Hematopoietic multipotent progenitor cell treated with erythropoietin and hydrocortisone succinate and interleukin-3 and kit ligand, for 6 days (in vitro differentiated cells): Measurements from ENCODE around the gene TBC1D5.
"Not testable (repeated sequence)": the region's sequence is repeated elsewhere in the genome, so short reads cannot be mapped to it uniquely, and the experiment has no call there.

Source experiments
- DNase-seq: peaks from one replicate; pipeline ENCODE4 v3.0.0-alpha.2; 2015

Gene TBC1D5, protein sequence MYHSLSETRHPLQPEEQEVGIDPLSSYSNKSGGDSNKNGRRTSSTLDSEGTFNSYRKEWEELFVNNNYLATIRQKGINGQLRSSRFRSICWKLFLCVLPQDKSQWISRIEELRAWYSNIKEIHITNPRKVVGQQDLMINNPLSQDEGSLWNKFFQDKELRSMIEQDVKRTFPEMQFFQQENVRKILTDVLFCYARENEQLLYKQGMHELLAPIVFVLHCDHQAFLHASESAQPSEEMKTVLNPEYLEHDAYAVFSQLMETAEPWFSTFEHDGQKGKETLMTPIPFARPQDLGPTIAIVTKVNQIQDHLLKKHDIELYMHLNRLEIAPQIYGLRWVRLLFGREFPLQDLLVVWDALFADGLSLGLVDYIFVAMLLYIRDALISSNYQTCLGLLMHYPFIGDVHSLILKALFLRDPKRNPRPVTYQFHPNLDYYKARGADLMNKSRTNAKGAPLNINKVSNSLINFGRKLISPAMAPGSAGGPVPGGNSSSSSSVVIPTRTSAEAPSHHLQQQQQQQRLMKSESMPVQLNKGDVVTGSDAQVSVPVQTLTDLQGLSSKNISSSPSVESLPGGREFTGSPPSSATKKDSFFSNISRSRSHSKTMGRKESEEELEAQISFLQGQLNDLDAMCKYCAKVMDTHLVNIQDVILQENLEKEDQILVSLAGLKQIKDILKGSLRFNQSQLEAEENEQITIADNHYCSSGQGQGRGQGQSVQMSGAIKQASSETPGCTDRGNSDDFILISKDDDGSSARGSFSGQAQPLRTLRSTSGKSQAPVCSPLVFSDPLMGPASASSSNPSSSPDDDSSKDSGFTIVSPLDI

DNA sequence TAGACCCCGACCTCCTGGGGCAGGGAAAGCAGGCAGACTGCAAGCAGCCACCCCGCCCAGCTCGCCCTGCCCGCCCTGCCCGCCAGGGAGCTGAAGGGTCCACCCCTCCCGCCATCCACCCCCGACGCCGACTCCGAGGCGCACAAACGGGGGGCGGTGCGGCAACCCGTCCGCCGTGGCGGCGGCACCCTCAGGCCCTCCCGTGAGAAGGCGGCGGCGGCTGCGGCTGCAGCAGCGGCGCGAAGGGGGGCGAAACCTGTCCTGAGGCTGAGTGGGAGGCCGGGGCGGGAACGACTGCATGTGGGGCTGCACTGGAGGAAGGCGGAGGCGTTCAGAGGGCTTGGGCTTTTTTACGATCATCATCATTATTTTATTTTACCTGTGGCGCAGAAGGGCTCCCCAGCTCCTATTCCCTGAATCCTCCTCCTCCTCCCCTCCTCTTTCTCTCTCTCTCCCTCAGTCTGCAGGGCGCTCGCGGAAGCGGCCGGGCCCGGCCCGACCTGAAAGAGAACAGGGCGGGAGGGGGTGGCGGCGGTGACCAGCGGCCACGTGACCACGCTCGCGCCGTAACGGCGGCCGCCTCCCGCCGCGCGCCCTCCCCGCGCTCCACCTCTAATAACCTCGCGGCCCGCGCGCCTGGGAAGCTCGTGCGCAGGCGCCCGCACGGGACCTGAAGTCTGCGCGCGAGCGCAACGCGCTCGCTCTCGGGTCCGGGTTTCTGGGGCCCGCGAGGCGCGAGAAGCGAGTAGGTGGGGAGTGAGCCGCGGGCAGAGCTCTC, at the start of gene TBC1D5:
TBC1D5 (minus strand) TSS at position 530 of the 778 bp plus-strand sequence. CDS start 234,061 bp downstream, outside the sequence.
- DNase-seq, result peak; percentile 98

GRCh38 chr3:17783426-17783825, 41.0 kb upstream of the TBC1D5 start:
- no peak for DNase-seq

GRCh38 chr3:17782751-17783150, 40.3 kb upstream of the TBC1D5 start:
- DNase-seq, result no peak

GRCh38 chr3:17780369-17780768, 37.9 kb upstream of the TBC1D5 start:
- not testable (repeated sequence) for DNase-seq

- peak; percentile 69 for DNase-seq
Observed at GRCh38 chr3:17779304-17780250, 37.1 kb upstream of the TBC1D5 start.

GRCh38 chr3:17777326-17777725, 34.9 kb upstream of the TBC1D5 start:
- DNase-seq, result peak; percentile 41

- DNase-seq, result no peak
Observed at GRCh38 chr3:17775073-17775472, 32.6 kb upstream of the TBC1D5 start.

DNA sequence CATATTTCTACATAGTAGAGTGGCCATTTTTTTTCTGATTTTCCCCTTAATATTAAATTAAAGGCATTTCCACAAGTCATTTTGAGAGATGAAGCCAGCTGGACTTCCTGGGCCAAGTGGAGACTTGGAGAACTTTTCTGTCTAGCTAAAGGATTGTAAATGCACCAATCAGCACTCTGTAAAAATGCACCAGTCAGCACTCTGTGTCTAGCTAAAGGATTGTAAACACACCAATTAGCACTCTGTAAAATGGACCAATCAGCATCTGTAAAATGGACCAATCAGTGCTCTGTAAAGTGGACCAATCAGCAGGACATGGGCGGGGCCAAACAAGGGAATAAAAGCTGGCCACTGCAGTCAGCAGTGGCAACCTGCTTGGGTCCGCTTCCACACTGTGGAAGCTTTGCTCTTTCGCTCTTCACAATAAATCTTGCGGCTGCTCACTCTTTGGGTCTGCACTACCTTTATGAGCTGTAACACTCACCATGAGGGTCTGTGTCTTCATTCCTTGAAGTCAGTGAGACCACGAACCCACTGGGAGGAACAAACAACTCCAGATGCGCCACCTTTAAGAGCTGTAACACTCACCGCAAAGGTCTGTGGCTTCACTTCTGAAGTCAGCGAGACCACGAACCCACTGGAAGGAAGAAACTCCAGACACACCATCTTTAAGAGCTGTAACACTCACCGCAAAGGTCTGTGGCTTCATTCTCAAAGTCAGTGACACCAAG, 31.9 kb upstream of the TBC1D5 start:
- DNase-seq, result peak; percentile 14

DNA sequence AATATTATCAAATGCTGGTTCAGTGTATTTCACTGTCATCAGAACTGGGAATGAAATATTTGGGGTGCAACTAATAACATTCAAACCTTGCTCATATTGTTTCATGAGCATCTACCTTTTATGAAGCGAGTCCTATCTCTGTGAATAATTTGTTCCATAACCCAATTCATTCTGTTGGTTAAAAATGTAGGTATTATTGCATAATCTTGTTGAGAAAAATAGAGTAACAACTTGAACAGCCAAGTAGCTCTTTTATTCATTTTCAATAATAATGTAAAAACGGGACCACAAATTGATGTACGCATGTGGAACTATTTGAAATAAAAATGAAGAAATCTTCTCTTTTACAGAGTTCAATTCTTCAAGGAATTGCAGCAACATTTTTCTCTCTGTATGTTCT, 30.1 kb upstream of the TBC1D5 start:
- no peak for DNase-seq

GRCh38 chr3:17771177-17772017, 29.0 kb upstream of the TBC1D5 start:
- peak; percentile 86 for DNase-seq

DNA sequence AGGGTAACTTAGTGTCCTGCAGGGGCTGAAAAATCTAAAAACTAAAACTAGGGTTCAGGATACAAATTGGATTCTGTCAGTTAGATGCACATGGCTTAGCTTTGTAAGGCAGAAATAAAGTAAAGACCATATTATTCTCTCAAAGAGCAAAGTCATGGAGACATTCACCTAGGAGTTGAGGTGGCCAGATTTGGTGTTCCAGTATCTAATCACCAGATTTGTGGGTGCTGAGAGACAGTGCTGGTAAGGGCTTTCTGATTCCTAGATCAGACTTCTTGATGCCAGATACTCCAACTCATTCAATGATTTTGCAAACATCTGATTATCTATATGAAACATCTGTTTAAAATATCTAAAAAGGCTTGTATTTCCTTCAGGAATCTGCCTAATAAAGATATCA, 28.3 kb upstream of the TBC1D5 start:
- DNase-seq, result peak; percentile 18

GRCh38 chr3:17765819-17766472, 23.5 kb upstream of the TBC1D5 start:
- DNase-seq, result no peak

- DNase-seq, result no peak
Observed at GRCh38 chr3:17761563-17761962, 19.1 kb upstream of the TBC1D5 start.

GRCh38 chr3:17759901-17760300, 17.5 kb upstream of the TBC1D5 start:
- no peak for DNase-seq

GRCh38 chr3:17755836-17756235, 13.4 kb upstream of the TBC1D5 start:
- DNase-seq, result no peak

- DNase-seq, result no peak
Observed at GRCh38 chr3:17753632-17753992, 11.2 kb upstream of the TBC1D5 start.

DNA sequence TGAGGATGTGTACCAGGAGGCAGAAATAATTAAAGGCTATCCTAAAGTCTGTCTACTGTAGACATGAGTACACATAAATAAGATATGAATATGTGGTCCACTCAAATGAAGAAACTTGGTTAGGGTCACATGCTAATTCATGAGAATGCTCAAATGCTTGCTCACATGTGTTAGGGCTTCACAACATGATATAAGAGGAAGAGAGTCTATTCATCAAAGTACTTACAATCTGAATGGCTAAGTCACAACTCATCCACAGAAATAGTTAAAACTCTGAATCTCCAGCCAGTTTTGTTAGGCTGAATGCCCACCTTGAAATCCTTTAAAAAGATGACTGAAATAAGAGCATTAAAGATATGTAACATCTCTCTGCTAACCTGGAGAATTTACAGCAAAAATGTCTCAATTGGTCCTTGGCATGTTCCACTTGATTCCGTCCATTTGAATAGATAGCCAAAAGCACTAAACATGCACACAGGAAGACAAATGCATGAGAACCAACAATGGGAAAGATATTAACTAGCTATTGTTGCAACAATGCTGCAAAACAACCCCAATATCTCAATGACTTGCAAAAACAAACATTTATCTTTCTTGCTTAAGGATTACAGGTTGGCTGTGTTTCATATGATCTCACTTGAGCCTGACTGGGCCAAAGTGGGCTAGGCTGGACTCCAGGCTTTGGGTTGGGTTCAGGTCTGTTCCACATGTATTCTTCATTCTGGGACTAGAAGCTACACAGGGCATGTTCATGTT, 10.6 kb upstream of the TBC1D5 start:
- DNase-seq, result peak; percentile 41

GRCh38 chr3:17752436-17752835, 10.0 kb upstream of the TBC1D5 start:
- peak; percentile 37 for DNase-seq

- DNase-seq, result no peak
Observed at GRCh38 chr3:17749705-17750293, 7.4 kb upstream of the TBC1D5 start.
